ENCODE results near the gene LMBR1L.
"Not testable (repeated sequence)": the region's sequence is repeated elsewhere in the genome, so short reads cannot be mapped to it uniquely, and the experiment has no call there.

The LMBR1L gene, protein sequence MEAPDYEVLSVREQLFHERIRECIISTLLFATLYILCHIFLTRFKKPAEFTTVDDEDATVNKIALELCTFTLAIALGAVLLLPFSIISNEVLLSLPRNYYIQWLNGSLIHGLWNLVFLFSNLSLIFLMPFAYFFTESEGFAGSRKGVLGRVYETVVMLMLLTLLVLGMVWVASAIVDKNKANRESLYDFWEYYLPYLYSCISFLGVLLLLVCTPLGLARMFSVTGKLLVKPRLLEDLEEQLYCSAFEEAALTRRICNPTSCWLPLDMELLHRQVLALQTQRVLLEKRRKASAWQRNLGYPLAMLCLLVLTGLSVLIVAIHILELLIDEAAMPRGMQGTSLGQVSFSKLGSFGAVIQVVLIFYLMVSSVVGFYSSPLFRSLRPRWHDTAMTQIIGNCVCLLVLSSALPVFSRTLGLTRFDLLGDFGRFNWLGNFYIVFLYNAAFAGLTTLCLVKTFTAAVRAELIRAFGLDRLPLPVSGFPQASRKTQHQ

DNA sequence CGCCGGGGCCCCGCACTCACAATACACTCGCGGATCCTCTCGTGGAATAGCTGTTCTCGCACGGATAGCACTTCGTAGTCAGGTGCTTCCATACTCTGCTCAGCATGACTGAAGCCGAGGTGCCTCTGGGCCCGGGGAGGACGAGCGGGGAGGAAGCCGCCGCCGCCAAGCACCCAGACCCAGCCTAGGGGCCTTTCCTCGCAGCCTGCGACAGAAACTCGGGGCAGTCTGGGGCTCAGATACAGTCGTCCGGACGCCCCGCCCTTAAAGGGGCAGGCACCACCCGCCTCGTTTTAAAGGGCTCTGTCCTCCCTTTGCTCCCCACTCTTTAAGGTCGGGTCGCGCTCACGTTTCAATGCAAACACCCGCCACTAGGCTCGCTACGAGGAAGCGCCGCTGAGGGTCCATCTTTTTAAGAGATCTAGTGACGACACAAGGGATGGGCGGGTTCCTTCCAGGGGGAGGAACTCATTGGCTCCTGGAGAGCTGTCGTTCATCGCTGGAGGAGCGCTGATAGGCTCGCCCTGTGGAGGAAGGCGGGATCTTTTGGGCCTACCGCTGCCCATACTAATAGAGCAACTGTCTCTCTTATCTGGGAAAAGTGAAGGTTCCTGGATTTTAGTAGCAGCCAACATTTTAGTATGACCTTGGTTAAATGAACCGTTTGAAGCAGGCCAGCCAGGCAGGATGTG, at the start of gene LMBR1L:
TSS of gene LMBR1L (minus strand) at position 384 of the 692 bp plus-strand sequence. CDS start at position 92, 292 bp downstream.
- in situ Hi-C loops (cut with HindIII; ENCODE audit: low sequenced_read_pairs), result no loop called here

DNA sequence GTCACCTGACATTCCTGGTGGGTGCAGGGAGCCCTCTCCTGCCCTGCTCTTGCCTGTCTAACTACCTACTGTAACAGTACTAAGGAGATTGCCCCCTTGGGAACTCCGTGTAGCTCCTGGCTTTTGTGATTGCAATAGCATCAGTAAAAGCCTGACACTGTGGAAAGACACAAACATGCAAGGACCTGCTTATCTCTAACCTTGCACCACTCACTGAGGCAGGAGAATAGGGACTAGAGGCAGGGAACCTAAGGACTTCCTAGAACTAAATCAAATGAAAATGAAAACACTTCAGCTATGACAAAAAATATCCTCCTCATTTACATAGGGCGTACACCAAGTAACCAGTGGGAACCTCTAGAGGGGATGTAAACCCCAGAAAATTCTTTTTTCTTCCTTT, 49.8 kb upstream of the LMBR1L start:
- in situ Hi-C loops (cut with HindIII; ENCODE audit: low sequenced_read_pairs), result no loop called here

DNA sequence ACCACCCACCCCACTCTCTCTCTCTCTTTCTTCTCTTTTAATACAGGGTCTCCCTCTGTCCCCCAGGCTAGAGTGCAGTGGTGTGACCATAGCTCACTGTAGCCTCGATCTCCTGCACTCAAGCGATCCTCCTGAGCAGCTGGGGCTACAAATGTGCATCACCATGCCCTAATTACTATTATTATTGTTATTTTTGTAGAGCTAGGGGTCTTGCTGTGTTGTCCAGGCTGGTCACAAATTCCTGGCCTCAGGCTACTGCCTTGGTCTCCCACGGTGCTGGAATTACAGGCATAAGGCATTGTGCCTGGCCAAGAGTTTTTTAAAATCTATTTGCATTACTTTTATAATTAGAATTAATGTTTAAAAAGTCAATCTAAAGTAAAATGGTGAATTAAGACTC, 43.6 kb upstream of the LMBR1L start:
- in situ Hi-C loops (cut with HindIII; ENCODE audit: low sequenced_read_pairs), result no loop called here

DNA sequence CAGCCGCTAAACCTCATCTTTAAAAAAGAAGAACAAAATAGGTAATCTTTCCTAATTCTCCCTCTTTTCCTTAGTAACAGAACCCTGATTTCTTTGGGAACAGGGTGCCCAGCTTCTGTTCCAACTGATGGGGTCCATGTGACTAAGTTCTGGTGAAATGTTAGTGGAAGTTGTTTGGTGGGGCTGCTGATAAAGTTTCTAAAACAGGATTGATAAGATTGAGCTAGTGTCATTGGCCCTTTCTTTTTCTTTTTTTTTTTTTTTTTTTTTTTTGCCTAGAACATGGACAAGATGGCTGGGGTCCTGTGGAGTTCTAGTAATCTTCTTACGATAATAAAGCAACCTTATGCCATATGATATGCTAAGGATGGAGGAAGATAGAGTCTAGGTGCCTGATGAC, 36.7 kb upstream of the LMBR1L start:
- in situ Hi-C loops (cut with HindIII; ENCODE audit: low sequenced_read_pairs), result no loop called here

DNA sequence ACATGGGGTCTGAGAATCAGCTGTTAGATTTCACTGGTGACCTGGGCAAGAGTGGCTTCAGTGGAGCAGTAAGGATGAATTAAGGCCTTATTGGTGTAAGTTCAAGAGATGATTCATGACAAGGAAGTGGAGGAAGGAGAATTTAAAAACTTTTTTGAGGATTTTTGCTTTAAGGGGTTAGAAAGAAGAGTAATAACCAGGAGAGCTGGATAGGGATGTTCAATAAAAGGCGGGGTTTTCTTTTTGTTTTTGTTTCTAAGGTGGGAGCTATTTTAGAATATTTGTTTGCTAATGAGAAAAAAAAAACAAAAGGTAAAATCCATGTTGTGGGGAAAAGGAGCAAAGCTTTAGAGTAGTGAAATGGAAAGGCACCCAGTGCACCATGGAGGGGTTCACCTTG, 35.8 kb upstream of the LMBR1L start:
- in situ Hi-C loops (cut with HindIII; ENCODE audit: low sequenced_read_pairs), result no loop called here

DNA sequence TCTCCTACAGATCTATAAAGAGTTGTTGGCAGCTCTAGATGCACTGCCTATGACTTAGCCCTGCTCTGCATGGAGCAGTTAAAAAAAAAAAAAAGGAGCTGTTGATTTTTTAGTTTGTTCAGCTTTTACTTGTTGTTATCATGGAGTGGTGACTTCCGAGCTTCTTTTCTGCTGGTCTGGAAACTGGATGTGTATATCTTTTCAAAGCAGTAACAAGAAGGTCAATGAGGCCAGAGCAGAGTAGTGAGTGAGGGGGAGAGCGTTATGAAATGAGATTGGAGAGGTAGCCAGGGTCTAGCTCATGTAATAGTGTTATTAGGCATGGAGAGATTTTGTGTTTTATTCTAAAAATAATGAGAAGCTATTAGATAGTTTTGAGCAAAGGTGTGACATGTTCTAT, 33.7 kb upstream of the LMBR1L start:
- in situ Hi-C loops (cut with HindIII; ENCODE audit: low sequenced_read_pairs), result no loop called here

DNA sequence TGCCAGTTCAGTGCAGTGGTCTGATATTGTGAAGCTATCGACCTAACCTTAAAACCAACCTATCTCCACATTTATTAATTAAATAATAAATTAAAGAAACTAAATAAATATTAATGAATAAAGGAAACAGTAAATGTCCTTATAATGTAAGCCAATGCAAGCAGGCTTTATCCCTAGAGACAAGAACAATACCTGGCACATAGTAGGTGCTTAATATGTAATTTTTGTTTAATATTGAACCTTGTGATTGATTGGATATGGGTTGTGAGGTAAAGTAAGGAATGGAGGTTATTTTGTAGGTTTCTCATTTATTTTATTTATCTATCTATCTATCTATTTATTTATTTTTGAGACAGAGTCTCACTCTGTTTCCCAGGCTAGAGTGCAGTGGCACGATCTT, 28.4 kb upstream of the LMBR1L start:
- in situ Hi-C loops (cut with HindIII; ENCODE audit: low sequenced_read_pairs), result no loop called here

DNA sequence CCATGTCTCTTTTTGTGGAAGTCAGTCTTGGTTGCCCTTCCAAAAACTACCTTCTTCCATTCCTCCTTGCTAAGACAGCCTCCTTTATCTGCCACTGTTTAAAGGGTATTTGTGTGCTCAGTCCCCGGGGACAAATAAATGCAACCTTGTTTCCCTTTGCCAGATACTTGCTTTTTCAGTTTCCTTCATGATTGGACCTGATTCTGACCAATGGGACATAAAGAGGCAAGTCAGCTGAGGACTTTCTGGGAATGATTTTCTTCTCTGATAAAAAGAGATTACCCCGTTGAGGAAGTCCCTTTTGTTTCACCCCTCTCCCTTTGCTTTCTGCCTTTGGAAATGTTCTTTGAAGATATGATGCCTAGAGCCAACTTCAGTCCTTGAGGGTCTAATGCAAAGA, 27.9 kb upstream of the LMBR1L start:
- in situ Hi-C loops (cut with HindIII; ENCODE audit: low sequenced_read_pairs), result no loop called here

DNA sequence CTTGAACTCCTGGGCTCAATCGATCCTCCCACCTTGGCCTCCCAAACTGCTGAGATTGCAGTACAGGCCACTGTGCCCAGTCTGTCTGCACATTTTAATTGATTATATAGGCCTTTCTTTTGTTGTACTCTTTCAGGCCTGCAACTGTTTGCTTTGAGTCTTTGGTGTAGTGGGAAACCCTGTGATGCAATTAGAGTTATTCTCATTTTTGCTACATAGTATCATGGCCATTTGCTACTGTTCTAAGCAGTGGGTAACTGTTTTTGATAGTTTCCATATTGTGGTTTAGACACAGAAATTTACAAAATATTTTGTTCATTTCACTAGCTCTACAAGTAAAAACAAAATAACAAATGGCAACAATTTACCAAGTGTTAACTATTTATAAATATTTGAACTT, 26.8 kb upstream of the LMBR1L start:
- in situ Hi-C loops (cut with HindIII; ENCODE audit: low sequenced_read_pairs), result no loop called here

DNA sequence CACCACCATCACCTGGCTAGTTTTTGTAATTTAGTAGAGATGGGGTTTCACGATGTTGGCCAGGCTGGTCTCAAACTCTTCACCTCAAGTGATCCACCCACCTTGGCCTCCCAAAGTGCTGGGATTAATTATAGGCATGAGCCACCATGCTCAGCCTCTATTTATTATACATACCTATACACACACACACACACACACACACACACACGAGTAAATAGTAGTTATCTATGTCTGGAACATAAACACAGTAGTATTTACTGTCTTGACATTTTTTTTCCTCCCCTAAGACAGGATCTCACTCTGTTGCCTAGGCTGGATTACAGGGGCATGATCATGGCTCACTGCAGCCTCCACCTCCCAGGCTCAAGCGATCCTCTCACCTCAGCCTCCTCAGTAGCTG, 26.4 kb upstream of the LMBR1L start:
- in situ Hi-C loops (cut with HindIII; ENCODE audit: low sequenced_read_pairs), result not testable (repeated sequence)

DNA sequence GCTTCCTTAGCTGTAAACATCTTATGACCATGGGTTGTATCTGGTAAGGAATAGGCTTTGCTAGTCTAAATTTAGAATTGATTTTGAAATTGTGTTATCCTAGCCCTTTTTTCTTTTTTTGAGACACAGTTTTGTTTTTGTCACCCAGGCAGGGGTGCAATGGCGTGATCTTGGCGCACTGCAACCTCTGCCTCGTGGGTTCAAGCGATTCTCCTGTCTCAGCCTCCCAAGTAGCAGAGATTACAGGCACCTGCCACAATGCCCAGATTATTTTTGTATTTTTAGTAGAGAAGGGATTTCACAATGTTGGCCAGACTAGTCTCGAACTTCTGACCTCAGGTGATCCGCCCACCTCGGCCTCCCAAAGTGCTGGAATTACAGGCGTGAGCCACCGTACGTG, 22.9 kb upstream of the LMBR1L start:
- in situ Hi-C loops (cut with HindIII; ENCODE audit: low sequenced_read_pairs), result no loop called here

DNA sequence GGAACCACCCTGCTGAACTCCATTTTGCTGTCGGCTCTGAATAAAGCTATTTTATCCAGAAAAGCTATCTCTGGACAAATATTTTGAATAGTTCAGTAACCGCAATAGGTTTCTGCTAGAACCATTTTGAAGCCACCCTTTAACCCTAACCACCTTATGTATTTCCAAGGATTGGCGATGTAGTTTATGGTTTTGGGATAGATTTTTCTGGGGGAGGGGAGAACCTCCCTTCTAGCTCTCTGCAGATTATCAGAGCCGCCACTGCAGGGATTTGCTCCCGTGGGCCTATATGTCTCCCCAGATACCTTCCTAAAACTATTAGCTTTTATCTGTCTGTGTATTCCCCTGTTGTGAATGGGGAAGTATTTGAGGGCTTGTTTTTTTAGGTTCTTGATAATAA, 22.4 kb upstream of the LMBR1L start:
- in situ Hi-C loops (cut with HindIII; ENCODE audit: low sequenced_read_pairs), result no loop called here

DNA sequence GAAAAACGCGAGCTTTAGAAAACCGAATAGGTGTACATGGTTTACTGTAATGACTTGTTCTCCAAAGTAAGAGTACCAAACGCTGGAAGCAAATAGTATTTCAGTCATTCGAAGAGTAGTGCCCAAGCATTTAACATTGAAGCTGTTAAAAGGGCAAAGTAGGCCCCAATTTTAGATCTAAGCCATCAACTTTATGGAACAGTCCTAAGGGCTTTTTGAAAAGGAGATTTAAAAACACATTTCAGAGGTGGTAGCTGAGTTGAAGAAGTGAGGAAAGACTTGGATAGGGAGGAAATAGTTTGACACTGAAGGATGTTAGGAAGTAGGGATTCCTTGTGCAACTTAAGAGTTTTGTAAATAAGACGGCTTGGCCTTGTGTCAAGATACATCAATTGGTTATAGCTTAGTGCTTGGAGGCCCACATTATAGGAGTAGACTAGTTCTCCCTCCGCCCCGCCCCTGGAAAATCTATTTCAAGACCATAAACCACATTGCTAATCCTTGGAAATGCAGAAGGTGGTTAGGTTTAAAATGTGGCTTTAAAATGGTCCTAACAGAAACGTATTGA, 21.3 kb upstream of the LMBR1L start:
- in situ Hi-C loops (cut with HindIII; ENCODE audit: low sequenced_read_pairs), result no loop called here

DNA sequence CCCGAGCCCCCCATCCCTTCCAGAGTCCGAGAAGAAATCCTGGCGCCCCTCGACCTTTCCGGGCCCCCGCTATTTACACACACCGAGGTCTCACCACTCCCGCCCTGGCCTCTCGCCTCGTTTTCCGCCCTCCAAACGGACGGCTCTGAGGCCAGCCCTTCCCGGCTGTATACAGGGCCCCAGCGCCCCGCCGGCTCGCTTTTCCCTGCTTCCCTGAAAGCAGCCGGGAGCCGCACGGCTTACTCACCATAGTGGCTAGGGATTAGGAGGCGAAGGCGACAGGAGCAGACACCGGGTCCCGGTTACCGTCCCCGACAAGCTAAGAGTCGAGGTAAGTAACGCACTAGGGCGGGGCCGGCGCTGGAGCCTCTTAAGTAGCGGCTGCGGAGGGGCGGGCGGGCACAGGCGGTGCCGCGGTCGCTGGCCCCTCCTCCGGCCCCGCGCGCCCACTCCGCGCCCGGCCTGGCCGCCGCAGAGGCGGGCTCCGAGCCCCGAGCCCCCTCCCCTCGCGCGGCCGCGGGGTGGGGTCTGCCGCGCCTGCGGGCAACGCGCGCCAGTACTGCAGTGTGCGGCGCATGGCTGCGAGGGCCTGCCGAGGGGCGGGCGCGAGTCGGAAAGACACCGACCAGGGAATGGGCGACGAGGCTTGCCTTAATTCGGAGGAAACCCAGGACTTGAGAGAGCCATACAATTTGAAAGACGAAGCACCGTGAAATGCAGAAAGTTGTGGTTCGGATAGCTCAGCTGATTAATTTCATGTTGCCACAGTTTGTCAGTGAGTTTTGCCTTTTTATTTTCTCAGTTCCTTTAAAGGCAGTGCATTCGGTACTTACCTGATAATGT, 20.6 kb upstream of the LMBR1L start, which contains the start of gene TUBA1B:
TSS of gene TUBA1B (minus strand) at position 345 of the 843 bp plus-strand sequence. CDS start at position 250, 95 bp downstream.
- in situ Hi-C loops (cut with HindIII; ENCODE audit: low sequenced_read_pairs), result no loop called here

DNA sequence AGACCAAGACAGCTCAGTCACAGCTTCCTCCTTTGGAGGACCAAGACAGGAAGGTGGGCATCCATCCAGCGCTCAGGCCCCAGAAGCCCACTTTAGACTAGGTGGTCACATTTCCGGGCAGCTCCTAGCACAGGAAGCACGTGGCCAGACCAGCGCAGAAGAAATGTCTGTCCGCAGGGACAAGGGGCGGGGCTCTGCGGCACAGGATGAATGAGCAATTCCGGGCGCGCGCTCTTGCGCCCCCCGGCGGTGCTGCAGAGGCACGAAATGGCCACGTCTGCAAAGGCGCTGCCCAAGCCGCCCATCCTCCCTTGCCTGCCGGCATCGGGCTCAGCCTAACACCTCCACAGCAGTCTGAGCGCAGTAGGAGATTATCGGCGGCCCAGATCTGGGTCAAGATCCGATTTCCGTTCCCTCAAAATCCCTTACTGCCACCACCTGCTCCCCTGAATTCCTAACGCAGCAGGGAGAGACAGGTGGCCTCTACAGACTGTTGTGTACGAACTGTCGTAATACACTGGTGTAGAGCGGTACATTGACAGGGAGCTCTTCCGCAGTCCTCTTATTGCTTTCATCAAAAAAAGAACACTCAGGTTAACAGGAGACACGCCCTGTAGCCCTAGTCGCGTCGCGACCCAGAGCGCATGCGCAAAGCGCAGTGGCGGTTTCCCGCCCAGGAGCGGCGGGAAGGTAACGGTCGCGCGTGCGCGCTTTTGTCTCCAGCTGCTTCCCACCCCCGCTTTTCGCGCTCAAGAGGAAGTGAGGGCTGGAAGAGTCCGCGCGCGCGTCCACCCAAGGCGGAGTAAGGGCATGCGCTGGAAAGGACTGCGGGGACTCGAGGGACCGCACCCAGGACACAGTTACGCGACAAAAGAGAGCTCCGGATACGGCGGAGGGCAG, 19.8 kb upstream of the LMBR1L start:
- in situ Hi-C loops (cut with HindIII; ENCODE audit: low sequenced_read_pairs), result no loop called here

DNA sequence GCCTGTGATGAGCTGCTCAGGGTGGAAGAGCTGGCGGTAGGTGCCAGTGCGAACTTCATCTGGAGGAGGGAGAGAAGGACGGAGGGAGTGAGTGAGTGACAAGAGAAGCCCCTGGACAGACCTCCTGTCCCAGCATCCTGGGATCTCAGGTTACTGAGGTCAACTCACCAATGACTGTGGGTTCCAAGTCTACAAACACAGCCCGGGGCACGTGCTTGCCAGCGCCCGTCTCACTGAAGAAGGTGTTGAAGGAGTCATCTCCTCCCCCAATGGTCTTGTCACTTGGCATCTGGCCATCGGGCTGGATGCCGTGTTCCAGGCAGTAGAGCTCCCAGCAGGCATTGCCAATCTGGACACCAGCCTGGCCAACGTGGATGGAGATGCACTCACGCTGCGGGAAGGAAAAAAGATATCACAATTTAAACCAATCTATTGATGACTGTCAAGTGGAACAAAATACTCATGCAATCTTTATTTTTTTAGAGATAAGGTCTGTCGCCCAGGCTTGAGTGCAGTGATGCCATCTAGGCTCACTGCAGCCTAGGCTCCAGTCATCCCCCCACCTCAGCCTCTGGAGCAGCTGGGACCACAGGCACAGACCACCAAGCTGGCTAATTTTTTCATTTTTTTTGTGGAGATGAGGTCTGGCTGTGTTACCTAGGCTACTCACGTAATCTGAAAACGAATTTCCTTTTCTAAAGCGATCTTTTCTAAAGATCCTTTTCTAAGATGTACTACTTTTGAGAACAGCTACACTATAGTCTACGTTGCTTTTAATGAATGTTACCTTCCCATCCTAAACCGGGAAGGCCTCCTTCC, 18.9 kb upstream of the LMBR1L start:
- in situ Hi-C loops (cut with HindIII; ENCODE audit: low sequenced_read_pairs), result loop anchor here (5.0 to 10.0 kb wide), 2 partner anchors 65 to 108 kb away; partner anchors contain the start of genes KMT2D and RHEBL1

DNA sequence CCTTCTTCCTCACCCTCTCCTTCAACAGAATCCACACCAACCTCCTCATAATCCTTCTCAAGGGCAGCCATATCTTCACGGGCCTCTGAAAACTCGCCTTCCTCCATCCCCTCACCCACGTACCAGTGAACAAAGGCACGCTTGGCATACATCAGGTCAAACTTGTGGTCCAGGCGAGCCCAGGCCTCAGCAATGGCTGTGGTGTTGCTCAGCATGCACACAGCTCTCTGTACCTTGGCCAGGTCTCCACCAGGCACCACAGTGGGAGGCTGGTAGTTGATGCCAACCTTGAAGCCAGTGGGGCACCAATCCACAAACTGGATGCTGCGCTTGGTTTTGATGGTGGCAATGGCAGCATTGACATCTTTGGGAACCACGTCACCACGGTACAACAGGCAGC, 17.3 kb upstream of the LMBR1L start:
- in situ Hi-C loops (cut with HindIII; ENCODE audit: low sequenced_read_pairs), result loop anchor here (5.0 to 10.0 kb wide), 2 partner anchors 63 to 109 kb away; partner anchors contain the start of genes KMT2D and RHEBL1

DNA sequence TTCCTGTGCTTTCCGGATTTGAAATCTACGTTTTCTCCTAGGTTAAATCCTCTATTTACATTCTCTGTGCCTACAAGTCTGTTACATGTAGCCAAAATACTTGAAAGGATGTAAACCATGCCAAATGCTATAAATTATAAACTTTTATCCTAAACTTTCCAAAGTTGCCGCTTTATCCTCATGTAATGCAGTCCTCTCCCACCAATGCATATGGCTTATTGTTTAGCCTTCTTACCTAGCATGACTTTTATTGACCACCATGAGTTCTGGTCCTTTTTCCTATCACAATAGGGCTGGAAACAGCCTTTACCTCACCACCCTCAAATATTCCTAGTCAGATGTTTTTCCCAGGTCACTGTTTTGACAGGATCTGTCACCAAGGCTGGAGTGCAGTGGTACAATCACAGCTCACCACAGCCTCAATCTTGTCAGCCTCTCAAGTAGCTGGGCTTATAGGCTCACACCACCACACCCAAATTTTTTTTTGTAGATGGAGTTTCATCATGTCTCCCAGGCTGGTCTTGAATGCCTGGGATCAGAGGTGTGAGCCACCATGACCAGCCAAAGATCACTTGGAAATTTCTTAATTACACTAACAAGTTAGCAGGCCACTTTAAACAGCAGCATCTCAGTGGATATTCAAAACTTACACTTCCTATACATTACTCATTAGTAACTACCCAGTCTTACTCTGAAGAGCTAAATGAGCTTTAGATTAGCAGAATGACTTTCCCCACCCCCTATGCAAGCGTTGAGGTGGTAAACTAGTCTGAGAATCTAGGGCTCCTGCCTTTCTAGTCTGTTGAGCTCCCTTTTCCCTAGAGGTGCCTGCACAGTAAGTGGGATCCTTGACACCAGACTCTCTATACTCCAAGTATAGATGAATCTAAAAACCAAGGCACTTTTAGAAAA, 16.5 kb upstream of the LMBR1L start:
- in situ Hi-C loops (cut with HindIII; ENCODE audit: low sequenced_read_pairs), result loop anchor here (5.0 to 10.0 kb wide), 2 partner anchors 62 to 110 kb away; partner anchors contain the start of genes KMT2D and RHEBL1
